Activated T-helper 1 cell treated with anti-CD3 and anti-CD28 coated beads, Interleukin-12 subunit alpha, Interleukin-12 subunit beta, Interleukin-2, Interleukin-4 antibody, amounts not matched to agents 30 ng/mL and 10 ng/mL and 1 ng/mL, durations not matched to agents 14 hours and 24 hours and 36 hours (primary cell): ENCODE data around the gene HSPG2. TPM values are rescaled to one million over a fixed set of nuclear protein-coding genes. Genes with fewer than 3 reads are reported as not detected.
"Not testable (repeated sequence)": the region's sequence is repeated elsewhere in the genome, so short reads cannot be mapped to it uniquely, and the experiment has no call there.

Experiments
- DNase-seq: peaks from one replicate; pipeline ENCODE4 v3.0.0; 2021; ENCODE audit warnings: low spot score
- H3K27ac Mint-ChIP-seq: one replicate; pipeline ENCODE4 v1.8.0; 2021; ENCODE audit warnings: mild to moderate bottlenecking, mixed read lengths
- H3K27me3 Mint-ChIP-seq: one replicate; pipeline ENCODE4 v1.8.0; 2022; ENCODE audit warnings: mild to moderate bottlenecking, moderate library complexity, mixed read lengths; ENCODE audit not compliant: insufficient read depth
- H3K36me3 Mint-ChIP-seq: one replicate; pipeline ENCODE4 v1.8.0; 2021; ENCODE audit warnings: low read depth, mixed read lengths
- H3K4me1 Mint-ChIP-seq: one replicate; pipeline ENCODE4 v1.8.0; 2021; ENCODE audit warnings: low read depth, mixed read lengths
- H3K4me3 Mint-ChIP-seq: one replicate; pipeline ENCODE4 v1.8.0; 2021; ENCODE audit warnings: mild to moderate bottlenecking, moderate library complexity, mixed read lengths
- H3K9me3 Mint-ChIP-seq: one replicate; pipeline ENCODE4 v1.8.0; 2021; ENCODE audit warnings: mixed read lengths
- intact Hi-C: fragments of 100-400 bp; cut with micrococcal nuclease; formaldehyde crosslinking; loops from one replicate; pipeline ENCODE4 v1.15.1; 2024
- total RNA-seq: library from RNA; stranded (reverse); gene quantifications from 2 replicates; pipeline ENCODE4 v1.2.3, GENCODE V29; 2022

Gene HSPG2
- total RNA-seq, 1 donor from 2014 or later: 2.4 TPM

DNA sequence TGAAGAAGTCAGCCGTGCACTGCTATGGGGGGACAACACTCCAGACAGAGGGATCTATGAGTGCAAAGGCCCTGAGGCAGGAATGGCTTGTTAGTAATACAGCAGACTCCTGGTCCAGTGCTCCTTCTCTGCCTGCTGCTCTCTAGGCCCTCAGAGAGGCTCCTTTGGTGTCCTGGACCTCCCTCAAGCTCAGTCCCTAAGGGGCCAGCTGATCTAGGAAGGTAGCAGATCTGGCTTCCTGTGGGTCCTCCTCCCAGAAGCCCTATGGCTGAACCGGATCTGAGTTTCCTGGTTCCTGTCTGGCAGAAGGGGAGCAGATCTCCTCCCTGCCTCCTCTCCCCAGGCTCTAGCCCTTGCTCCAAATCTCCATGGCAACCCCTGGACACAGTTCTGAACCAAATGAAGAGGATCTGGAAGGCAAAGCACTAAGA is 125.2 kb downstream of the HSPG2 start, which contains the start of gene LDLRAD2:
Gene LDLRAD2 (plus strand): TSS at position 391 of the 431 bp plus-strand sequence. CDS start 187 bp downstream, outside the sequence.
- Mint-ChIP-seq H3K4me1 (peaks cover 6% of the 10 kb centered on the region), H3K27me3 (peaks cover 19% of the 10 kb centered on the region), H3K4me3 (no peak within 1 kb of the TSS), H3K9me3 (no peaks in the 10 kb centered on the region), H3K36me3 (no peaks in the 10 kb centered on the region), H3K27ac (no peak within 1 kb of the TSS)
- DNase-seq: no peak
- intact Hi-C loops: loop anchor here (10.0 kb wide), 1 partner anchor 153 kb away; no protein-coding TSS in a partner anchor

DNA sequence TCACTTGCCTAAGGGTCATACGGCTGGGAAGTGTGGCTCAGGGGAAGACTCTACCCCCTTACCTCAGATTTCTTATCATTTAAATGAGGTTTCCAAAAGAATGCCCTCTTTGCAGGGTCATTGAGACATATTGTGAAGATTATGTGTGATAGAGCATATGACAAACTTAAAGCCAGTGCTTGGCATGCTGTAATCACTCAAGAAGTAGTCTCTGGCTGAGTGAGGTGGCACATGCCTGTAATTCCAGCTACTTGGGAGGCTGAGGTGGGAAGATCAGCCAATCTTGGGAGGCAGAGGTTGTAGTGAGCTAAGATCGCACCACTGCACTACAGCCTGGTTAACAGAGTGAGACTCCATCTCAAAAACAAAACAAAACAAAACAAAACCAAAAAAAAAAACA is 132.6 kb downstream of the HSPG2 start:
- no peak for DNase-seq
- intact Hi-C loops: no loop called here
- Mint-ChIP-seq H3K4me3 (no peak overlapping the region), H3K36me3 (no peaks in the 10 kb centered on the region), H3K27ac (no peak overlapping the region), H3K27me3 (peaks cover 8% of the 10 kb centered on the region), H3K9me3 (no peaks in the 10 kb centered on the region), H3K4me1 (no peaks in the 10 kb centered on the region)

DNA sequence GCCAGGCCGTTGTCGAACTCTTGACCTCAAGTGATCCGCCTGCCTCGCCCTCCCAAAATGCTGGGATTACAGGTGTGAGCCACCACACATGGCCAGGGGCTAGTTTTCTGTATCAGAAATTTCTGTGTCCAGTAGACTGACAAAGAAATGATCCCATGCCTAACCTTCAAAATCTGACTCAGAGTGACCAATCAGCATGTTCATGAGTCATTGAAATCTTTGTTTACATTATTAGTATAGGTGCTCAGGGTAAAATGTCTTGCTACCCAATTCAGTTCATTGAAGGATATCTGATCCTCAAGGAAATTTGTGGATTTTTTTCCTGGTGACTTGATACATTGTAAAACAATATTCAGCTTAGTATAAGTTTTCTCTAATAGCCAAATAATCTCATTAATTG is 136.0 kb downstream of the HSPG2 start:
- H3K4me3 Mint-ChIP-seq: no peak overlapping the region
- intact Hi-C loops: no loop called here

DNA sequence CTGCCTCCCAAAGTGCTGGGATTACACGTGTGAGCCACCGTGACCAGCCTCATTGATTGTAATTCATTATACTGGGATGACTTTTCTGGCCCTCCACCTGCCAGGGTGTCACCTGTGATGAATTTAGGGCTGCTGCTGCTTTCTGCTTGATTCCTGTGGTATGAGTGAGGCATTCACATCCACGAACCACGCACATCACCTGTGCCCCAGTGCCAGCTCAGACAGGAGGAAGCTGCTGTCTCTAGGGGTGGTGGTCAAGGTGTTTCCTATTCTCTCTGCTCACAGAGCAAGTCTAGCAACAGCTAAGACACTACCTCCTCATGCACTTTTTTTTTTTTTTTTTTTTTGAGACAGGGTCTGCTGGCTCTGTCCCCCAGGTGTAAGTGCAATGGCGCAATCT is 137.4 kb downstream of the HSPG2 start:
- intact Hi-C loops: no loop called here
- no peak for DNase-seq
- no peaks in the 10 kb centered on the region for H3K4me1 Mint-ChIP-seq

More for the DNA sequence above, 136.0 kb downstream of the HSPG2 start:
- no peaks in the 10 kb centered on the region for H3K4me1 Mint-ChIP-seq
- no peak for DNase-seq
- H3K27me3 Mint-ChIP-seq: peaks cover 8% of the 10 kb centered on the region
- H3K36me3 Mint-ChIP-seq: no peaks in the 10 kb centered on the region
- no peaks in the 10 kb centered on the region for H3K9me3 Mint-ChIP-seq
- no peak overlapping the region for H3K27ac Mint-ChIP-seq

DNA sequence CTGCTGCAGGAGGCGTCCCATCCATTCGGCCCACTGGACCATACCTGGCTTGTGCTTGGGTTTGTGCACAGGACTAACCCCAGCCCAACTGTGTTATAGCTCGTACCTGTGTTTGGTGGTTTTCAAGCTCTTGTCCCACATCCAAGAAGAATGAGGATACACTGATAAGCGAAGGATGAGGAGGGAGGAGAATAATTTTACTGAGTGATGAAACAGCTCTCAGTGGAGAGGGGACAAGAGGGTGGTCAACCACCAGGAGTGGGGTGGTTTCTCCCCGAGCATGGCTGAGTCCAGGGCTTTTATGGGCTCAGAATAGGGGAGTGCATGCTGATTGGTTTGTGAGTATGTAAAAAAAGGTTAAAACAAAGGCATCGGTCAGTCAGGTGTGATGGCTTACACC is 142.0 kb downstream of the HSPG2 start:
- Mint-ChIP-seq H3K4me3 (no peak overlapping the region), H3K27ac (no peak overlapping the region), H3K4me1 (no peaks in the 10 kb centered on the region), H3K9me3 (peaks cover 10% of the 10 kb centered on the region), H3K27me3 (peaks cover 2% of the 10 kb centered on the region), H3K36me3 (no peaks in the 10 kb centered on the region)
- DNase-seq: no peak
- intact Hi-C loops: no loop called here

More for the DNA sequence above, 137.4 kb downstream of the HSPG2 start:
- Mint-ChIP-seq H3K4me3 (no peak overlapping the region), H3K27ac (no peak overlapping the region), H3K36me3 (no peaks in the 10 kb centered on the region), H3K9me3 (peaks cover 6% of the 10 kb centered on the region), H3K27me3 (peaks cover 8% of the 10 kb centered on the region)

DNA sequence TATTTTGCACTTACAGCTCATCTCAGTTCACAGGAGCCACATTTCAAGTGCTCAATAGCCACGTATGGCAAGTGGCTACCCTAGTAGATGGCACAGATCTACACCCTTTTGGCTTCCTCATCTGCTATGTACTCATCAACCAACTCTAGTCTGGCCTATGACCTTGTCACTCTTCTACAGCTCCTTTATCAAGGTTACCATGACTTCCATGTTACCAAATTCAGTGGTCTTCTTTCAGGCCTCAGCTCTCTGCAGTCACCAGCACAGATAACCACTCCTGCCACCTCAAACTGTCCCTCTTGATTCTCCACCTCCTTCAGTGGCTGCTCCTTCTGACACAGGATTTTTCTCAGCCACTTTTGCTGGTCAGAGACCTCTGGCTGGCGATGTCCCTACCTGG is 142.5 kb downstream of the HSPG2 start:
- Mint-ChIP-seq H3K4me1 (no peaks in the 10 kb centered on the region), H3K36me3 (no peaks in the 10 kb centered on the region), H3K9me3 (peaks cover 10% of the 10 kb centered on the region), H3K4me3 (no peak overlapping the region), H3K27me3 (peaks cover 2% of the 10 kb centered on the region), H3K27ac (no peak overlapping the region)
- DNase-seq: no peak
- intact Hi-C loops: no loop called here

DNA sequence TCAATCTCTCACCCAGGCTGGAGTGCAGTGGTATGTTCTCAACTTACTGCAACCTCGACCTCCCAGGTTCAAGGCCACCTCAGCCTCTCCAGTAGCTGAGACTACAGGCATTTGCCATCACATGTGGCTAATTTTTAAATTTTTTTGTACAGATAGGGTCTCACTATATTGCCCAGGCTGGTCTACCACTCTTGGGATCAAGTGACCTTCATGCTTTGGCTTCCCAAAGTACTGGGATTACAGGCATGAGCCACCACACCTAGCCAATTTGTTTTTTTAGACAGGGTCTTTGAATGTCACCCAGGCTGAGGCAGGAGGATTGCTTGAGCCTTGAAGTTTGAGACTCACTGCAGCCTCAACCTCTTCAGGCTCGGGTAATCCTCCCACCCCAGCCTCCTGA is 144.0 kb downstream of the HSPG2 start:
- no peak overlapping the region for H3K4me3 Mint-ChIP-seq
- intact Hi-C loops: no loop called here
- no peak for DNase-seq
- H3K27me3 Mint-ChIP-seq: peaks cover 2% of the 10 kb centered on the region
- no peaks in the 10 kb centered on the region for H3K4me1 Mint-ChIP-seq
- H3K27ac Mint-ChIP-seq: no peak overlapping the region
- H3K36me3 Mint-ChIP-seq: no peaks in the 10 kb centered on the region
- H3K9me3 Mint-ChIP-seq: peaks cover 10% of the 10 kb centered on the region

DNA sequence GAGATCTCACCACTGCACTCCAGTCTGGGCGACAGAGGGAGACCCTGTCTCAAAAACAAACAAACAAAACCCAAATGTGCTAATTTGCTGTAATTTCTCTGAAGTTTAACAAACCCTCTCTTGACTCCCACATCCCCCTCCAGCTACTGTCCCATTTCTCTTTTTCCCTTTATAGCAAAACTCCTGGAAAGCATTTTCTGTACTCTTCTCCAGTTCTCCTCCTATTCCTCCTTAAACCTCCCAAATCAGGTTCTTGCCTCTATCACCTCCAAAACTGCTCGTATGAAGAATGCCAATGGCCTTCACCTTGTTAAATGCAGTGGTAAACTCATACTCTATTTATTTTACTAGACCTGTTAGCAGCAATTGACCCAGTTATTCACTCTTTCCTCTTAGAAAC is 150.5 kb downstream of the HSPG2 start:
- Mint-ChIP-seq H3K4me1 (peaks cover 9% of the 10 kb centered on the region), H3K27ac (no peak overlapping the region), H3K36me3 (peaks cover 2% of the 10 kb centered on the region), H3K9me3 (no peaks in the 10 kb centered on the region), H3K4me3 (no peak overlapping the region), H3K27me3 (peaks cover 5% of the 10 kb centered on the region)
- intact Hi-C loops: no loop called here
- no peak for DNase-seq

DNA sequence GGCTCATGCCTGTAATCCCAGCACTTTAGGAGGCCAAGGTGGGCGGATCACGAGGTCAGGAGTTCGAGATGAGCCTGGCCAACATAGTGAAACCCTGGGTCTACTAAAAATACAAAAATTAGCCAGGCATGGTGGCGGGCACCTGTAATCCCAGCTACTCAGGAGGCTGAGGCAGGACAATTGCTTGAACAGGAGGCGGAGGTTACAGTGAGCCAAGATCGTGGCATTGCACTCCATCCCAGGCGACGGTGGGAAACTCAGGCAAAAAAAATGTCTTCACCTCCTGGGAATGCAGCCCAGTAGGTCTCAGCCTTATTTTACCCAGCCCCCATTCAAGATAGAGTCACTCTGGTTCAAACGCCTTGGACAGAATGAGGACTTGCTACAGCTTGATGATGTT is 151.3 kb downstream of the HSPG2 start:
- H3K4me3 Mint-ChIP-seq, H3K4me1 Mint-ChIP-seq, DNase-seq, H3K9me3 Mint-ChIP-seq, H3K27me3 Mint-ChIP-seq, H3K36me3 Mint-ChIP-seq, intact Hi-C loops, H3K27ac Mint-ChIP-seq: not testable (repeated sequence)

DNA sequence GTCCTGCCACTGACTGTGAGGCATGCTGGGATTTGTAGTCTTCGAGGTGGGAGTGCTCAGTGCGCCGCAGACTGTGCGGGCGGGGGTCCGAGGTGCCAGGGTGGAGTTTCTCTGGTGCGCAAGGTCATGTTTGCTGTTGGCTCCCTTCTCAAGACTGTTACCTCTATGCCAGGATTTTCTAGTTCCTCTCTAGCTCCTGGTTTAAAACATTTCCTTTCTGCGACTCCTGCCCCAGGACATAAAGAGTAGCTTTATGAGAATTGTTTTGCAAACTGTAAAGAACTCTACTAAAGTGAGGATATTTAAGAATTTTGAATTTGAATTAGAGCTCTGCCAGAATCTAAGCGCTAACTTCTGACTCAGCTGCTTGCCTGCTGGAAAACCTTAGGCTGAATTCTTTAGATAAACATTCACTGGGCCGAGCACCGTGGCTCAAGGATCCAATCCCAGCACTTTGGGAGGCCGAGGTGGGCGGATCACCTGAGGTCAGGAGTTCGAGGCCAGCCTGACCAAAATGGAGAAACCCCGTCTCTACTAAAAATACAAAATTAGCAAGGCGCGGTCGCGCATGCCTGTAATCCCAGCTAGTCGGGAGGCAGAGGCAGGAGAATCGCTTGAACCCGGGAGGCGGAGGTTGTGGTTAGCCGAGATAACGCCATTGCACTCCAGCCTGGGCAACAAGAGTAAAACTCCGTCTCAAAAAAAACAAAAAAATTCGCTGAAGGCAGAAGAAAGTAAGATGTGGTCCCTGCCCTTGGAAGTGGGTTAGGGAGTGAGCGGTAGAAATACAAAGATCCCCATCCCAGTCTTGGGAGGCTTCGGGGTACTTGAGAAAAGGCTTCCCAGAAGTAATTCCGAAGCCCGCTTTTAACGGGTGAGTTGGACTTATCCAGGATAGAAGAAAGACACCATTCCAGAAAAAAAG is 153.2 kb downstream of the HSPG2 start:
- intact Hi-C loops: loop anchor here (1.0 to 5.0 kb wide), 7 partner anchors 34 to 269 kb away; no protein-coding TSS in a partner anchor
- Mint-ChIP-seq H3K36me3 (peaks cover 8% of the 10 kb centered on the region), H3K4me1 (peaks cover 22% of the 10 kb centered on the region), H3K9me3 (no peaks in the 10 kb centered on the region), H3K4me3 (peak overlapping the region; percentile 91), H3K27ac (peak overlapping the region; percentile 100), H3K27me3 (peaks cover 3% of the 10 kb centered on the region)
- DNase-seq: no peak

DNA sequence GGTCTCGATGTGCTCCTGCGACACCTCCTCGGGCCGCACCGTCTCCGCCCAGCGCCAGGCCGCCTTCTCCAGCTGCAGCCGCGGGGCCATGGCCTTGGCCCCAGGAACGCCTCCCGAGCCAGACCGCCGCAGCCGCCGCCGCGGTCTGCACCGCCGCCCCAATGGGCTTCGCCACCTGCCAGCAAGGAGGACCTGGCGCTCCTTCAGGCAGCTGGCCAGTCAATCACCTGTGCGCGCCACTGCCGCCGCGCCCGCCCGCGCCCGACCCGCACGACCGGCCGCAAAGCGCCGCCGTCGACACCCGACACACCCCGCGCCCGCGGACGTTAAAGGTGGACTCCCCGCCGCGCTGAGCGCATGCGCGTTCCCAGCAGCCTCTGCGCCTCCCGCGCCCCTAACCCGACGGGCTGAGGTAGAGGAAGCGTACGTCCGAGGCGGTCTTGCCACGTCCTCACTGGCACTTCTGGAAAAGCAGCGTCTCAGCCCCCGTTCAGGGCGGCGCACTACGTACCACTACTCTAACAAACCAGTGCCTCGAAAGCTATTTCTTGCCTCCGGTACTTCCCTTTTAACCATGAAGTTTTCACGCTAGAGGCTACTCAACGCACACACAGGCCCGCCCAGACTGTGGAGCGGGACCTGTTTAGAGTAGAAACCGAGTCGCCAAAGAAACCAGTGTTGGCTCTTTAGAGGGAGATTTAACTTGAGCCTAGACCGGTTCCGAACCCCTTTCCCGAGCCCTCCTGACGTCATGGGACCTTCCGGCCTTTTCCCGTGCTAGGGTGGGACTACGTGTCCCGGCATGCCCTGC is 154.0 kb downstream of the HSPG2 start, which contains the start of gene USP48:
Gene USP48 (minus strand): TSS at position 282 of the 811 bp plus-strand sequence. CDS start 192 bp downstream, at position 90.
- Mint-ChIP-seq H3K4me3 (peak within 1 kb of the TSS; percentile 91), H3K27ac (peak within 1 kb of the TSS; percentile 100), H3K4me1 (peaks cover 26% of the 10 kb centered on the region), H3K27me3 (peaks cover 3% of the 10 kb centered on the region), H3K36me3 (peaks cover 12% of the 10 kb centered on the region), H3K9me3 (no peaks in the 10 kb centered on the region)
- intact Hi-C loops: loop anchor here (1.0 to 5.0 kb wide), 7 partner anchors 35 to 270 kb away; no protein-coding TSS in a partner anchor
- peak; percentile 98 for DNase-seq

DNA sequence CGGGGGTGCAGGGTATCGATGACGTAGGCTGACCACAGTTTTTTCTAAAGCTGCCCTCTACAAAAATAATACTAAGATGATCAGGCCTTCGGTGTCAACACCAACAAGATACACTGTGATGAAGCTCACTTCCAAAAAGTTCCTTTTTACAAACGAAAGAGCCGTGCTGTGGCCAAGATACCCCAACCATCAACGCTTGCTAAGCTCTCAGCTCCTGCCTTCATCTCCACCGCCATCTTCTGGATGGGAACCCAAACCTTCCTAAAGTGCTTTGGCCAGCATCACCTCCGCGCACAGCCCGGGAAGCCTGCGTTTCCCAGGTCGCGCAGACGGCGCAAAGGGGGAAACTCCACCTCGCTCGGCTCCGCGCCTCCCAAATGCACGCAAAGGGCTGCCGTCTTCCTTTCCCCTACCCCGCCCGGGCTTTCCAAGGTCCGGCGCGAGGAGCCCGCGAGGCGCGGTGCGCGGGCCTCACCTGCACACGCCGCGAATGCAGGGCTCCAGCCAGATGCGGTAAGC is 154.7 kb downstream of the HSPG2 start:
- peak overlapping the region; percentile 91 for H3K4me3 Mint-ChIP-seq
- no peaks in the 10 kb centered on the region for H3K9me3 Mint-ChIP-seq
- peak; percentile 50 for DNase-seq
- H3K27me3 Mint-ChIP-seq: peaks cover 3% of the 10 kb centered on the region
- peak overlapping the region; percentile 100 for H3K27ac Mint-ChIP-seq
- peaks cover 14% of the 10 kb centered on the region for H3K36me3 Mint-ChIP-seq
- H3K4me1 Mint-ChIP-seq: peaks cover 28% of the 10 kb centered on the region
- intact Hi-C loops: loop anchor here (2.0 to 5.0 kb wide), 3 partner anchors 42 to 175 kb away; no protein-coding TSS in a partner anchor
